GM18519 (cell line): ENCODE data around the gene TMEM170B.

ENCODE experiments used
- ATAC-seq: cut with Tn5 transposase; IDR thresholded peaks from one replicate; pipeline ENCODE4 v1.9.1; 2021; ENCODE audit warnings: mild to moderate bottlenecking, moderate library complexity; ENCODE audit not compliant: unreplicated experiment, low FRiP score

The TMEM170B gene

DNA sequence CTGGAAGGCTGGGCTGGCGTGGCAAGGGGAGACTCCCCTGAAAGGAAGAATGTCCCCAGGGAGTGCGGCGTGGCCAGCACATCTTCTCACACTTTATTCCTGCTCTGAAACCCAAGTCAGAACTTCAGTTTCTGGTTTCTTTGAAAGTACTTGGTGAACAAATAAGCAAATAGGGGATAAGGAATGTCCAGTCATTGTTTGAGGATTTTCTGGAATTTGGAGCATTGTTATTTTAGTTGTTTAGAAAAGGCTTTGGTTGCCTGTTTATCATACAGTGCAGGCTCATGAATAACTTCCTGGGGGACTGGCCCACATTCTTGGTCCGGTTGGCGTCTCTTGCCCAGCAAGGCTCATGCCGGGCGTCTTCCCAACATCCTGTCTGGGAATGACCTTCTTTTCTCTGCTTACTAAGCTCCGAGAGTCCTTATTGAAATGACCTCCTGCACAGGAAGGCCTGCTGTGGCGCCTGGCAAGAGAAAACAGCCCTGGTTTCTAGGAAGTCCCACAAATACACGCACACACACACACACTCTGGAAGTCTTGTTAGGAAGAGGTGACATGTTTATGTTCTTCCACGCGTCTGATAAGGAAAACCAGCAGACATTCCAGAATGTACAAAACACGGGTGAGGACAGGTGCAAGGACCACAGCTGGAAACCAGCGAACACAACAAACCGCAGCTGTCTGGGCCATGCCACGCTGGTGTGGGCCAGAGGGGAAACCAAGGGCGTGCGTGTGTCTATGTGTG, 71.9 kb downstream of the TMEM170B start:
- ATAC-seq = no peak

DNA sequence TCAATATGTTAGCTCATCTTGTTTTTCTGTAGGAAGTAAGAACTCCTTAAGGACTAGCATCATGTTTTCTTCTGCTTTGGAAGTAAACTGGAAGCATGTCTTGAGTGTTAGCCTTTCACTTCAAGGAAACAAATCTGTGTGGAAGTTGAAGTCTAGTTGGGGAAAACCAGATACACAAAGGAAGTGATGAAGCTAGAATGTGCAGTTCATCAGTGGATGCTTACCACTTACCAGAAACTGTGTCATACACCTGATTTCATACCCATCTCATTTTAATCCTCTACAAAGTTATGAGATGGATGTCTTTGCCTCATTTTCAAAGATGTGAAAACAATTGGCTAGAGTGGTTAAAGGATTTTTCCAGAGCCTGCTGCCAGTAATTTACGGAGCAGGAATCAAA, 75.8 kb downstream of the TMEM170B start:
- no peak for ATAC-seq

- ATAC-seq = no peak
These were observed 76.3 kb downstream of the TMEM170B start for GRCh38 chr6:11613858-11614257.

- ATAC-seq = no peak
These were observed 77.1 kb downstream of the TMEM170B start for GRCh38 chr6:11614534-11615213.

- ATAC-seq = no peak
These were observed 77.7 kb downstream of the TMEM170B start for GRCh38 chr6:11615214-11615602.

DNA sequence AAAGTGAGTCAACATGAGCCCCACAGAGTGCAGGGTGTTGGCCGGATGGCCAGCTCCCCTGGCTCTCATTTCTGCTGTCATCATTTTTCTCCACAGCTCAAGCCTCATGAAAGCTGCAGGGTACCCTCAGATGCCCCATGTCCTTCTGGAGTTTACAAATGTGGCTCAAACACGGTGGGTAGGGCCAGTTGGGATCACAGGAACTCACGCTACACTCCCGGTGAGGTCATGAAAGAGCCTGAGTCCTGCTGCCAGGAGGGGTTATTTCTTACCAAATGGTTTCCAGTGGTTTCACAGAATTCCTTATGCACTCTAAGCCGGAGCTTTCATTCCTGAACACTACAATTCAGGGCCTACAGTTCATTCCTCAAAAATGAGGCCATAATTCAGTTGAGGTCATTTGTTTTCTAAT, 78.7 kb downstream of the TMEM170B start:
- ATAC-seq = no peak

GRCh38 chr6:11618533-11618932, 81.0 kb downstream of the TMEM170B start:
- ATAC-seq = no peak

GRCh38 chr6:11621119-11621518, 83.6 kb downstream of the TMEM170B start:
- no peak for ATAC-seq

- ATAC-seq = no peak
These were observed 84.6 kb downstream of the TMEM170B start for GRCh38 chr6:11622156-11622555.

DNA sequence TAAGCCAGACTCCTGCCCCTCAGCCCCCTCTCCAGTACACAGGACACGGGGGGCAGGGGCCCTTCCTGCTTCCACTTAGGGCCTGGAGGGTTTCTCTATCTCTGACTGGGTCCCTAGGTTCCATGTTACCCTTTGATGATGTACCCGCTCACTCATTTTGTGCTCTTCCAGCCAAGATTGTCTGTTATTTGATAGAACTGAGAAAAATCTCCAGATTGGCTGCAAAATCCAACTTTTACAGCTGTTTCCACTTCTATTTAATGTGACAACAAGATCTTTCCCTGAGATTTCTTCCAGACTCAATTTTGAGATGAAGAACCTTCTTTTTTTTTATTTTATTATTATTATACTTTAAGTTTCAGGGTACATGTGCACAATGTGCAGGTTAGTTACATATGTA, 85.7 kb downstream of the TMEM170B start:
- no peak for ATAC-seq

GRCh38 chr6:11625302-11625701, 87.8 kb downstream of the TMEM170B start:
- ATAC-seq = no peak

DNA sequence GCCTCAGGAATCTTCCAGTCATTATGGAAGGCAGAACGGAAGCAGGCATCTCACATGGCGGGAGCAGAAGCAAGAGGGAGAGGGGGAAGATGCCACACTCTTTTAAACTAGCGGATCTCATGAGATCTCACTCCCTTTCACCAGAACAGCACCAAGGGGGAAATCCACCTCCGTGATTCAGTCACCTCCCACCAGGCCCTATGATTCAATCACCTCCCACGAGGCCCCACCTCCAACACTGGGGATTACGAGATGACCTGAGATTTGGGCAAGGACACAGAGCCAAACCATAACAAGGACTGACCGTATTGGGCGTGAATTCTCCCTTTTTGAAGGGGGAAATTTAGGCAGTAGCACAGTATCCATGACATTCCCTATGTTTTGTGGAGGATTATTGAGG, 88.8 kb downstream of the TMEM170B start:
- no peak for ATAC-seq

DNA sequence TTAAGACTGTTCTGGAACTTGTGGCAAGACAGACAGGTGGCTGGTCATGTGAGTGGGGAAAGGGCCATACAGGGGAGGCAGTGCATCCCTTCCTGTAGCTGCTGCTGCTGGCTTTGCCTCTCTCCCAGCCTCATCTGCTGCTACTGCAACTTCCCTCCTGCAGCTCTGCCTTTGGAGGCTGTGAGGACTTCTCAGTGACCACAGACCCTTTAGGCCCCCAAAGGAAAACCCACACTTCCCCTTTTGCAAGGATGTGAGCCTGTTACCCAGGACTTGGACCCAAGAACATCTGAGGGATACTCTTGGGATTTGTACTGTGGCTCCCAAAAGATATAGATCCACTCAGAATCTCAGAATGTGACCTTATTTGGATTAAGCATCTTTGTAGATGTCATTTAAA, 91.0 kb downstream of the TMEM170B start:
- no peak for ATAC-seq

- ATAC-seq = no peak
These were observed 93.5 kb downstream of the TMEM170B start for GRCh38 chr6:11631008-11631407.

- no peak for ATAC-seq
These were observed 94.0 kb downstream of the TMEM170B start for GRCh38 chr6:11631539-11631938.

GRCh38 chr6:11632231-11632630, 94.7 kb downstream of the TMEM170B start:
- ATAC-seq = no peak

- ATAC-seq = no peak
These were observed 95.4 kb downstream of the TMEM170B start for GRCh38 chr6:11632795-11633511.
